Smooth muscle cell of the coronary artery (primary cell): ENCODE data around the gene SUSD2. TPM values are rescaled to one million over a fixed set of nuclear protein-coding genes. Genes with fewer than 3 reads are reported as not detected.

Source experiments
- total RNA-seq: library from RNA; depleted of rRNA; stranded (reverse); fragments of >200 nt; gene quantifications from 2 replicates; pipeline ENCODE4 v1.2.3, GENCODE V29; 2014; ENCODE audit warnings: low replicate concordance

Gene SUSD2
- total RNA-seq: 1.2 and 4.7 TPM in 2 replicates

GRCh38 chr22:24181088-24181995, at the start of gene SUSD2:
Gene SUSD2 (plus strand): TSS chr22:24181487. CDS start chr22:24181520, 33 bp downstream.

Other genes with a start within 250 kb of the SUSD2 start
- 5.1 and 9.5 TPM in 2 replicates for gene GSTT2B, start 220.3 kb upstream of the SUSD2 start, total RNA-seq
- gene DDTL, start 214.6 kb upstream of the SUSD2 start, total RNA-seq: 2.2 and 11.0 TPM in 2 replicates
- gene DDT, start 207.0 kb upstream of the SUSD2 start, total RNA-seq: 57.3 and 162 TPM in 2 replicates
- gene GSTT2, start 201.4 kb upstream of the SUSD2 start, total RNA-seq: 0.23 TPM in 1 of 2 replicates, not detected in the other
- gene GSTT4, start 176.0 kb upstream of the SUSD2 start, total RNA-seq: not detected in 2 replicates
- gene CABIN1, start 170.2 kb upstream of the SUSD2 start, total RNA-seq: 35.5 and 61.0 TPM in 2 replicates
- gene GGT5, start 63.6 kb downstream of the SUSD2 start, total RNA-seq: 1.6 and 5.1 TPM in 2 replicates
- gene SPECC1L, start 89.3 kb downstream of the SUSD2 start, total RNA-seq: 24.1 and 30.1 TPM in 2 replicates
- gene ADORA2A, start 246.1 kb downstream of the SUSD2 start, total RNA-seq: 0.35 and 15.0 TPM in 2 replicates